ENCODE results near the gene NNAT. TPM values are rescaled to one million over a fixed set of nuclear protein-coding genes. Genes with fewer than 3 reads are reported as not detected.
"Not testable (repeated sequence)": the region's sequence is repeated elsewhere in the genome, so short reads cannot be mapped to it uniquely, and the experiment has no call there.

NNAT gene
- total and polyA plus RNA-seq, 2 donors (not counting 3 experiments of a cell fraction or from before 2014, with no cell fraction given), result 2.3 to 32.9 TPM

GRCh38 chr20:37471741-37472235 is 49.3 kb upstream of the NNAT start:
- Histone ChIP-seq H3K36me3 (ENCODE audit: control insufficient read depth in 2 of 2, extremely low read depth in 1 of 2, insufficient read depth in 2 of 2, low read length in 2 of 2) (no peaks in the 10 kb centered on the region), H3K27ac (ENCODE audit: insufficient read depth, low read depth, low read length) (no peak overlapping the region), H3K4me2 (ENCODE audit: insufficient read depth, low read length) (no peak overlapping the region), H3K27me3 (ENCODE audit: control insufficient read depth in 2 of 2, insufficient read depth in 2 of 2, low read length in 2 of 2) (peaks cover 5 to 7% of the 10 kb centered on the region in 2 experiments), H3K9me3 (replicated peaks; ENCODE audit: control insufficient read depth, insufficient read depth, low read length) (no peaks in the 10 kb centered on the region), H4K20me1 (replicated peaks; ENCODE audit: control insufficient read depth, extremely low read depth, insufficient read depth, low read length) (no peaks in the 10 kb centered on the region), H3K9me1 (replicated peaks; ENCODE audit: control insufficient read depth, extremely low read depth, insufficient read depth, low read length) (no peaks in the 10 kb centered on the region), H3K9ac (replicated peaks; ENCODE audit: extremely low read depth, insufficient read depth, low read length) (no peak overlapping the region), H2AFZ (ENCODE audit: low read depth, low read length) (no peak overlapping the region), H3K4me3 (replicated peaks in 1 of 3; ENCODE audit: insufficient read depth in 1 of 3, low read depth in 1 of 3, low read length in 3 of 3) (no peak overlapping the region), H3K4me1 (ENCODE audit: control insufficient read depth, extremely low read depth, insufficient read depth, low read length) (no peaks in the 10 kb centered on the region), H3K79me2 (ENCODE audit: control insufficient read depth, insufficient read depth, low read length) (no peaks in the 10 kb centered on the region)
- FAIRE-seq (no peak), DNase-seq (ENCODE audit: low read depth, low spot score) (no peak)
- intact Hi-C loops (cut with micrococcal nuclease) (no loop called here), dilution Hi-C loops (cut with MboI; ENCODE audit: extremely low pct_ligation_motif_present, low sequenced_read_pairs) (no loop called here)
- POLR2A ChIA-PET, result no interaction called here
- CTCF ChIA-PET, result interaction anchor here (0.8 to 1.2 kb wide), 3 partner anchors 11 to 24 kb away, joined by 3 to 4 read pairs (median 3); no protein-coding TSS in a partner anchor
- no peak for TF ChIP-seq JUN (IDR thresholded peaks at IDR 0.05; ENCODE audit: borderline replicate concordance, insufficient read depth, insufficient read length, low read depth)
- no peak for TF ChIP-seq EZH2 (IDR thresholded peaks at IDR 0.05; ENCODE audit: borderline replicate concordance, low read depth, low read length, severe bottlenecking)
- no peak for TF ChIP-seq GATA2 (IDR thresholded peaks at IDR 0.05; ENCODE audit: insufficient read depth, insufficient read length, low read depth, low read length)
- no peak for TF ChIP-seq POLR2A (IDR thresholded peaks at IDR 0.05; ENCODE audit: low read depth, low read length)
- no peak for TF ChIP-seq MAX (IDR thresholded peaks at IDR 0.05; ENCODE audit: insufficient read depth, insufficient read length)
- no peak for TF ChIP-seq POLR2AphosphoS5 (IDR thresholded peaks at IDR 0.05; ENCODE audit: insufficient read depth, low read depth, low read length)
- TF ChIP-seq CTCF (IDR thresholded peaks at IDR 0.05; ENCODE audit: extremely low read depth in 1 of 2, insufficient read depth in 1 of 2, low read depth in 1 of 2, low read length in 2 of 2), result no peak
- TF ChIP-seq MYC (IDR thresholded peaks at IDR 0.05; ENCODE audit: low read depth, low read length), result no peak
- TF ChIP-seq FOS (IDR thresholded peaks at IDR 0.05; ENCODE audit: borderline replicate concordance, insufficient read depth, low read length), result no peak
- BruUV-seq (replicated peaks), result no TSS peak

- H3K79me2 ChIP-seq (ENCODE audit: control insufficient read depth, insufficient read depth, low read length); intact Hi-C loops (cut with micrococcal nuclease); H3K27ac ChIP-seq (ENCODE audit: insufficient read depth, low read depth, low read length); H3K36me3 ChIP-seq (ENCODE audit: control insufficient read depth in 2 of 2, extremely low read depth in 1 of 2, insufficient read depth in 2 of 2, low read length in 2 of 2); H3K4me3 ChIP-seq (replicated peaks in 1 of 3; ENCODE audit: insufficient read depth in 1 of 3, low read depth in 1 of 3, low read length in 3 of 3); H3K9me1 ChIP-seq (replicated peaks; ENCODE audit: control insufficient read depth, extremely low read depth, insufficient read depth, low read length); H3K4me1 ChIP-seq (ENCODE audit: control insufficient read depth, extremely low read depth, insufficient read depth, low read length); FAIRE-seq; H3K4me2 ChIP-seq (ENCODE audit: insufficient read depth, low read length); H3K9me3 ChIP-seq (replicated peaks; ENCODE audit: control insufficient read depth, insufficient read depth, low read length); H3K9ac ChIP-seq (replicated peaks; ENCODE audit: extremely low read depth, insufficient read depth, low read length); BruUV-seq (replicated peaks); DNase-seq (ENCODE audit: low read depth, low spot score); dilution Hi-C loops (cut with MboI; ENCODE audit: extremely low pct_ligation_motif_present, low sequenced_read_pairs); POLR2A ChIA-PET; H3K27me3 ChIP-seq (ENCODE audit: control insufficient read depth in 2 of 2, insufficient read depth in 2 of 2, low read length in 2 of 2); H2AFZ ChIP-seq (ENCODE audit: low read depth, low read length); H4K20me1 ChIP-seq (replicated peaks; ENCODE audit: control insufficient read depth, extremely low read depth, insufficient read depth, low read length): not testable (repeated sequence)
- CTCF ChIA-PET, result interaction anchor here (0.9 to 1.2 kb wide), 2 partner anchors 12 to 23 kb away, joined by 3 to 4 read pairs; no protein-coding TSS in a partner anchor
These were observed 48.6 kb upstream of the NNAT start for GRCh38 chr20:37472435-37472834.

All from endothelial cell of umbilical vein (primary cell).